Neuron (in vitro differentiated cells): ENCODE measurements around the gene NSUN3.
A peak's percentile ranks its signal among the peaks of the same experiment; 100 is the strongest.
"Not testable (repeated sequence)": the region's sequence is repeated elsewhere in the genome, so short reads cannot be mapped to it uniquely, and the experiment has no call there.

Experiments used
- H2AFZ ChIP-seq: one replicate; pipeline ENCODE4 v1.6.1; 2013; ENCODE audit warnings: low read depth, mild to moderate bottlenecking, inconsistent platforms, low read length, moderate library complexity
- H3K27me3 ChIP-seq: one replicate; pipeline ENCODE4 v1.6.1; 2013; ENCODE audit warnings: low read length; ENCODE audit not compliant: insufficient read depth
- H3K36me3 ChIP-seq: one replicate; pipeline ENCODE4 v1.6.1; 2013; ENCODE audit warnings: low read length; ENCODE audit not compliant: insufficient read depth
- H3K4me1 ChIP-seq: one replicate; pipeline ENCODE4 v1.6.1; 2013; ENCODE audit warnings: low read length; ENCODE audit not compliant: insufficient read depth
- H3K4me3 ChIP-seq: 2 replicates; pipeline ENCODE4 v1.5.1; 2013; ENCODE audit warnings: mild to moderate bottlenecking, low read length, moderate library complexity
- H3K9me3 ChIP-seq: one replicate; pipeline ENCODE4 v1.6.1; 2013; ENCODE audit warnings: low read length

The NSUN3 gene

DNA sequence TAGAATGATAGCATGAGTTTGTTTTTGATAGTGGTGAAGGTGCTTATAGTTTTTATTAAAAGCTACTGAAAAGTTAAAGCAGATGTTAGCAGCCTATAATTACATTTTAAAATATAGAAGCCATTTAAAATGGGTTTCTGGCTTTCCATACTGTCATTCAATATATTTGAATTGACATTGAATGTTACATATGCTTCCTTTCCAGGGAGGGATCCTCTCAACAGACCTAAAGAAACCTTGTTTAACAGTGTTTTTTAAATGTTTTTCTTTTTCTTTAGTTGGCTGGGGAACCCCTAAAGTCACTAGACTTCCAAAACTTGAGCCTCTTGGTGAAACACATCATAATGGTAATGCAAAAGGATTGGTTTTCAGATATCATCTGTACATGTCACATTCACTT is 12.3 kb upstream of the NSUN3 start:
- Histone ChIP-seq H3K4me3 (no peak overlapping the region), H2AFZ (no peak overlapping the region), H3K36me3 (peaks cover 19% of the 10 kb centered on the region), H3K4me1 (no peaks in the 10 kb centered on the region), H3K9me3 (no peaks in the 10 kb centered on the region), H3K27me3 (no peaks in the 10 kb centered on the region)

DNA sequence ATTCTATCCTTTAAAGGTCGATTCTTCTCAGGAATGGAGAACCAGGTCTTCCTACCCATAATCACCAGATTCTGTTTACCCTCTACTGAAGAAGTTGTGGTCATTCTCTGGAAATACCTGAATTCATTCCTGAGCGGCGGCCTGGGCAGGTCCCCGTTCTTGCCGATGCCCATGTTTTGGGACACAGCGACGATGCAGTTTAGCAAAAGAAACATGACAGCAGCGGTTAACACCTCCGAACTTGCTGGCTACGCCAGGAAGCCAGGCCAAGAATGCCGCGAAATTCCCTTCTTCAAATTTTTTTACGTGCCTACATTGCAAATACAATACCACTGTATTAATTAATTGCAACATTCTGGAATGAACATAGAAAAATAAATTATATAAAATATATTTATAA is 1.6 kb upstream of the NSUN3 start:
- H3K27me3 ChIP-seq, result no peaks in the 10 kb centered on the region
- H3K9me3 ChIP-seq, result no peaks in the 10 kb centered on the region
- peaks cover 20% of the 10 kb centered on the region for H3K4me1 ChIP-seq
- H2AFZ ChIP-seq, result no peak overlapping the region
- no peak overlapping the region for H3K4me3 ChIP-seq
- peaks cover 17% of the 10 kb centered on the region for H3K36me3 ChIP-seq

DNA sequence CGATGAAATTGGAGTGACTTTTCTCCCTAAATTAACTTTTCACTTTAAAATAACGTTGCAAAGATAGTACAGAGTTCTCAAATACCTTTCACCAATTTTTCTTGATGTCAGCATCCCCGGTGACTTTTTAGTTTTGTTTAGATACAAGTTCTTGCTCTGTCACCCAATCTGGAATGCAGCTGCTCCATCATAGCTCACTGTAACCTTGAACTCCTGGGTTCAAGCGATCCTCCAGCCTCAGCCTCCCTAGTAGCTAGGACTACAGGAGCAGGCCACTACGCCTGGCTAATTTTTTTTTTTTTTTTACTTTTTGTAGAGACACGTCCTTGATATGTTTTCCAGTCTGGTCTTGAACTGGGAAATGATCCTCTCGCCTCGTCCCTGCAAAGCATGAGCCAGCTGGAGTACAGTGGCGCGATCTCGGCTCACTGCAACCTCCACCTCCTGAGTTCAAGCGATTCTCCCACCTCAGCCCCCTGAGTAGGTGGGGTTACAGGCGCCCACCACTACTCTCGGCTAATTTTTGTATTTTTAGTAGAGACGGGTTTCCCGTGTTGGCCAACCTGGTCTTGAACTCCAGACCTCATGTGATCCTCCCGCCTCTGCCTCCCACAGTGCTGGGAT is 747 bp downstream of the NSUN3 start:
- peaks cover 29% of the 10 kb centered on the region for H3K36me3 ChIP-seq
- H3K4me3 ChIP-seq, result peak overlapping the region; percentile 75
- peaks cover 20% of the 10 kb centered on the region for H3K4me1 ChIP-seq
- no peaks in the 10 kb centered on the region for H3K27me3 ChIP-seq
- H2AFZ ChIP-seq, result peak overlapping the region; percentile 76
- peaks cover 2% of the 10 kb centered on the region for H3K9me3 ChIP-seq

DNA sequence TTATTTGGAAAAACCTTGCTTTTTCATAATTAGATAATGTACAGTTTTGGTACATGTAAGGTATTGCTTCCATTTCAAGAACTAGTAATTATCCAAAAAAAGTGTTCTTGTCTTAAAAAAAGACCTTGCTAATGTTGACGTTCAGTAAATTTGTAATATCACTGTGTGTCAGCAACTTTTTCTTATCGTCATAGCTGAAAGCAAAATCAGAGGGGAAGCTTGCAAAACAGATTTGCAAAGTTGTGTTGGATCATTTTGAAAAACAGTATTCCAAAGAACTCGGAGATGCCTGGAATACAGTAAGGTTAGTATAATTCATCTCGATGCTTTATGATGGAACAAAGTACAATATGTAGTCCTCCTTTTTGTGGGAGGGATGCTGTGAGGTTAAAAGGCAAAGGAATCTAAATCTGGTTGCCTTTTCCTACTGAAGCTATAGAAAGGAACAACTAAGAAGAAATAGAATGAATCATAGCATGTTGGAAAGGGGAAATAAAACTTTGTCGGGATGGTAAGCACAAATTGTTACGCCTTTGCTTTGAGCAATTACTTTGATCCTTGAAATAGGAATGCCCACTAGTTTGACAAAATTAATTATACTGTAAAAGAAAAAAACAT is 1.5 kb downstream of the NSUN3 start:
- Histone ChIP-seq H3K4me1 (peaks cover 20% of the 10 kb centered on the region), H3K36me3 (peaks cover 26% of the 10 kb centered on the region), H3K9me3 (peaks cover 2% of the 10 kb centered on the region), H2AFZ (no peak overlapping the region), H3K27me3 (no peaks in the 10 kb centered on the region), H3K4me3 (peak overlapping the region; percentile 75)

DNA sequence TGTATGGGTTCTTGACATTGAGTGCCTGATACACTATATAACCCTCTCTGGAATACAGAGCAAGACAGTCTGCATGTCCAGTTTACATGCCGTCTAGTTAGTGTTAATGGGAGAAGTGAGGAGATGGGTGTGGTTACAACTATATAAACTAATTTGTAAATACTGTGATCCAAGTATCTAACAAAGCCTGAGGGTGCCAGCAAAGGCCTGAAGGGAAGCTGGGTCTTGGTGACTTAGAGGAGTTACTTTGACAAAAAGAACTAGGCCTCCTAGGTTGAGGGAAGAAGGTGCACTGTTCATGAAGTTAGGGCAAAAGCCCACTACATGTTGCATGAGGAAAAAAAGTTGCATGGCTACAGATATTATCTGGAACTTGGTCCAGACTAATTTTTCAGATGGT is 2.3 kb downstream of the NSUN3 start:
- H3K4me1 ChIP-seq, result peaks cover 20% of the 10 kb centered on the region
- peaks cover 2% of the 10 kb centered on the region for H3K9me3 ChIP-seq
- H2AFZ ChIP-seq, result no peak overlapping the region
- H3K27me3 ChIP-seq, result no peaks in the 10 kb centered on the region
- peaks cover 23% of the 10 kb centered on the region for H3K36me3 ChIP-seq
- H3K4me3 ChIP-seq, result no peak overlapping the region

DNA sequence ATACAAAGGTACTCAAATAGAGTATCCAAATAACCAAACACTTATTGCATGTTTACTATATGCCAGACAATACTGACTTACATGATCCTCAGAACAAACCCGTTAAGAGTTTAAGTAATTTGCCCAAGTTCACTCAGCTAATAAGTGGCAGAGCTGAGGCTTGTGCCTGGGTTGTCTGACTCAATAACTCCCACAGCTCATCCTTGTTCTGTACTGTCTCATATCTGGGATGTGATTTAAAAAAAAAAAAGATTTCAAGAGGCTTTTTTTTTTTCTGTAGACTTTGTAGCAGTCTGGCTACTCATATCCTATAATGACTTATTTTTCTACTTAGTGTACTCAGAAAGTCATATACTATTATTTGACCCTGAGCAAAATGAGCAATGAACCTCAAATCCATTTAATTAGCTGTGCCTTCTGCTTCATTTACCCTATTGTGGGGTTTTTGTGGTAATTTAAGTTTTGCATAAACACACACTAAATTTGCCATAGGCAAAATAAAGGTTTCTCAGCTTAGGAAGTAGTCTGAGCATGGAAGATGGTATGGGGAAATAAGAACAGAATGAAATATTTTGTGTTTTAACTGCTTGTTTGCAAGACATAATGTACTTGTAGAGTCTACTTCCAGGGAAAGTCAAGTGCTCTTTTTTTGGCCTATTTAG is 3.1 kb downstream of the NSUN3 start:
- Histone ChIP-seq H3K36me3 (peaks cover 18% of the 10 kb centered on the region), H2AFZ (no peak overlapping the region), H3K27me3 (no peaks in the 10 kb centered on the region), H3K9me3 (peaks cover 2% of the 10 kb centered on the region), H3K4me3 (no peak overlapping the region), H3K4me1 (peaks cover 20% of the 10 kb centered on the region)

DNA sequence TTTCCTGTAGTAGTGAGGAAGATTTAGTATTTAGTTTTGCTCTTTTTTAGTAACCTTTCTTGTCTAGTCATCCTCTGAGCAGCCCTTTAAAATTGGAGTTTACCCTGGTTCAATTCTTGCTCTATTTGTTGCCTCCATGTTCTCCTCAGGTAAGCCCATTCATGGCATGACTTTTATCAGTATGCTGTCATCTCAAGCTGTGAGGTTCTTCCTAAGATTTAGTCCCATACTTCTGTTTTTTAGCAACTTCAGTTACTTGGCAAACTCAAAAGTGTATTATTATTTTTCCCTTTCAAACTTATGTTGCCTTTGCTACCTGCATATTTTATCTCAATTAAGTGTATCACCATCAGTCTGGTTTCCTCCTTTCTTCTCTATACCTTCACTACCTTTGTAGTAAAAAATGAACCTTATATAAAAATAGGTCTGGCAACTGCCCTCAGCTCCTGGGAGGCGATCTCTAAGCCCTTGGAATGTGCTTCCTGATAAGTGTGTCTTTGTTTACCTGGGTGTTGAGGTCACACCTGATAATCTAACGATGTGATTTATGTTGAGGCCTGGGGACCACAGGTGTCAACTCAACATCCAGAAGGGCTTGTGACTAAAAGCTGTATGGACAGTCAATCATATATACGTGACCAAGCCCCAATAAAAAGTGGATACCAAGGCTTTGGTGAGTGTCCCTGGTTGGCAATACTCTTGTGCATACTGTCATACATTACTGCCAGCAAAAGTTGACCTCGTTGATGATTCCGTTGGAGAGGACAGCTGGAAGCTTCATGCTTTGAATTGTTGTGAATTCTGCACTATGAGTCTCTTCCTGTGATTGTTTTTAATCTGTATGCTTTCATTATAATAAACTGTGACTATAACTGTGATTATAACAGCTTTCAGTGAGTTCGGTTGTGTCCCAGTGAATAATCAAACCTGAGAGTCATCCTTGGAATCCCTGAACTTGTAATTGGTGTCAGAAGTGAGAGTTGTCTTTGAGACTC is 3.9 kb downstream of the NSUN3 start:
- H2AFZ ChIP-seq, result no peak overlapping the region

DNA sequence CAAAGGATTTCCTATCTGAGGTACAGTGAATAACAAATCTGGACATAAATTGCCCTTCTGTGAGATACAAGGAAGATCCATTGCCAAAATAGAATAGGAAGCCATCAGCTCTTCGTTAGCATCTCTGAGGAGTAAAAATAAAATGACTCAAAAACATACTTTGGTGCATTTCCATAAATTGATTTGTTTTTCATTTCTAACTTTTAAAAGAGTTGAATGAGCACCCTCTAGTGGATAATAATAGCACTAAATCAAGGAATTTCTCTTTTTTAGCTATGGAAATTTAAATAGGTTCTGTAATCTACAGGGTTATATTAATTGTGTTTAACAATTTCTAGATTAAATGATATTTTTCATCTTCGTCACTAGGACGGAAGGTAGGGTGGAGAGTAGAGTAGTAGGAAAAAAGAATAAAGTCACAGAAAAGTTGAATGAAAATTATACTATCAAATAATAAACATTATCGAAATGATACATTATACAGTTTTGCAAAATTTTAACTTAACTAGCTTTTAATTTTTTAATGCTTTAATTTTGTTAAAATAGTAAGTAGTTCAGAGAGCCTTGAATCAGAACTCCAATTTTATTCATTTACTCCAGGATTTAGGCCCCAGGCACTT is 6.4 kb downstream of the NSUN3 start:
- Histone ChIP-seq H2AFZ (no peak overlapping the region), H3K27me3 (no peaks in the 10 kb centered on the region), H3K4me3 (no peak overlapping the region), H3K4me1 (peaks cover 7% of the 10 kb centered on the region), H3K9me3 (peaks cover 4% of the 10 kb centered on the region), H3K36me3 (peaks cover 23% of the 10 kb centered on the region)

More for the DNA sequence above, 3.9 kb downstream of the NSUN3 start:
- H3K4me3 ChIP-seq, result no peak overlapping the region
- peaks cover 2% of the 10 kb centered on the region for H3K9me3 ChIP-seq
- H3K27me3 ChIP-seq, result no peaks in the 10 kb centered on the region
- H3K36me3 ChIP-seq, result peaks cover 20% of the 10 kb centered on the region
- H3K4me1 ChIP-seq, result peaks cover 16% of the 10 kb centered on the region

DNA sequence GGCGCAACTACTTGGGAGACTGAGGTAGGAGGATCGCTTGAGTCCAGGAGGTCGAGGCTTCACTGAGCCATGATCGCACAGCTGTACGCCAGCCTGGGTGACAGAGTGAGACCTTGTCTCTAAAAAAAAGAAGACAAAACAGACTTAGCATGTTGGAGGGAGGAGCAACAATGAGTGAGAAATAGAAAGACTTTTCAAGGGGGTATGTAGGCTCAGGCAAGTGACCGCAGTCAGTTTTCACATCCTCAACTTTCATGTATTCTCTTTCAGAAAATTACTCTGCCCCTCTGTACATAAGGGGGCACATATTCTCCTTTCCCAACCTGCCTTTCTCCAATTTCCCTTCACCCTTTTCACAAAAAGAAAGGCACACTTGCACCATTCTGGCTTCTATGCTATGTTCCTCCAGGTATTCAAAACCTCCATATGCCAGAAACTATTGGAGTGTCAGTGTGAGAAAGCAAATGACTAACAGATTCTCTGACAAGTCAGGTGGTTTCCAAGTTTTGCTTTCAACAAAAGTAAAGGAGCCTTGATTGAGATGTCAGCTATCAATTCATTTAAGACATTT is 7.6 kb downstream of the NSUN3 start:
- peaks cover 21% of the 10 kb centered on the region for H3K36me3 ChIP-seq
- H3K27me3 ChIP-seq, result no peaks in the 10 kb centered on the region
- peaks cover 4% of the 10 kb centered on the region for H3K9me3 ChIP-seq
- H3K4me3 ChIP-seq, result no peak overlapping the region
- no peaks in the 10 kb centered on the region for H3K4me1 ChIP-seq
- no peak overlapping the region for H2AFZ ChIP-seq

DNA sequence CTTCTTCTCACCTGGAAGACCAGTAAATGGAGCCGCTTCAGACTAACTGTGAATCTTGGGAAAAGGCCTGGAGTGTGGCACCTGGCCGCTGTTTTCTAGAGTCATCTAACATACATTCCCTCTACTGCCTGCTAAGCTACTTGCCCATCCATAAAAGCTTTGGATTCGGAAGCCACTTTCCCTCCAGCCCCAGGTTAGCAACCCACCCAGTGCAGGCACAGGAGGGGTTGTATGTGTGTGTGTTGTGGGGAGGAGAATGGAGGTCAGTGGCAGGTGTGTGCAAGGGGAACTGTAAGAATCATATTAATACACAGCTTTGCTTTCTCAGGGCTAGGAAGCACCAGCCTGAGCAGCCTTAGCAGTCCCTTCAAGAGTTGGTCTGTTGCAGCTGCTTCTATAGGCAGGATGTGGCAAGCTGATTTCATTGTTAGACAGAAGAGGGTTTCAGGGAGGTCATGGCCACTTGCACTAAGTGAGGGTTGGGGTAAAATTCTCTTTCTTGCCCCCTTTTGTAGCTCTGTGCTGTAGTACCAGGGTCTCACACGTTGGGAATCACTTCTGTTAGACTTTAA is 8.9 kb downstream of the NSUN3 start:
- Histone ChIP-seq H3K9me3 (peaks cover 8% of the 10 kb centered on the region), H2AFZ (no peak overlapping the region), H3K4me3 (no peak overlapping the region), H3K36me3 (peaks cover 24% of the 10 kb centered on the region), H3K4me1 (no peaks in the 10 kb centered on the region), H3K27me3 (no peaks in the 10 kb centered on the region)

DNA sequence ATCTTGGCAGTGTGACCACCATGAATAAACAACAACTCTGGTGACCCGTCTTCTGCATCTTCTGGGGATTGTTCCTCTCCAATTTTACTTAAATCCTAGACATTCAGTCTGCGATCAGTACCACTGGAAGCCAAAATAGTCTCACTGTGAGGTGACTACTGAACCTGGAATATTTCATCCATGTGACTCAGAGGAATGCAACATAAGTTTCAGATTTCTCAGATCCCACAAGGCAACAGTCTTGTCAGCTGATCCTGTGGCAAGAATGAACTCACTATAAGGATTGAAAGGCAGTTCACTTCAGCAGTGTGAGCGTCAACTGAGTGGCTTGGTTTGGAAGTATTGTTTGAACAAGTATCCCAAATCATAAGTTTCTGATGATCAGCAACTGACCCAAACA is 13.2 kb downstream of the NSUN3 start:
- Histone ChIP-seq H3K4me3 (no peak overlapping the region), H3K4me1 (no peaks in the 10 kb centered on the region), H3K36me3 (peaks cover 14% of the 10 kb centered on the region), H3K27me3 (no peaks in the 10 kb centered on the region), H2AFZ (no peak overlapping the region), H3K9me3 (peaks cover 8% of the 10 kb centered on the region)

DNA sequence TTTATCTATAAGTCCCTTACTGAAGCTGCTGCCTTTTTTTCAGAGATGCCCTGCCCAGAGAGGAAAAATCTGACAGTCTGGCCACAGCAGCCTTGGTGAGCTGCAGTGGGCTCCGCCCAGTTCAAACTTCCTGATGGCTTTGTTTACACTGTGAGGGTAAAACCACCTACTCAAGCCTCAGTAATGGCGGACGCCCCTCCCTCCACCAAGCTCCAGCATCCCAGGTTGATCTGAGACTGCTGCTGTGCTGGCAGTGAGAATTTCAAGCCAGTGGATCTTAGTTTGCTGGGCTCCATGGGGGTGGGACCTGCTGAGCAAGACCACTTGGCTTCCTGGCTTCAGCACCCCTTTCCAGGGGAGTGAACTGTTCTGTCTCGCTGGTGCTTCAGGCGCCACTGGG is 17.7 kb downstream of the NSUN3 start:
- H3K4me3 ChIP-seq, H2AFZ ChIP-seq, H3K9me3 ChIP-seq, H3K27me3 ChIP-seq, H3K4me1 ChIP-seq: not testable (repeated sequence)
- H3K36me3 ChIP-seq, result peaks cover 17% of the 10 kb centered on the region
